GM19099 (cell line): ENCODE measurements around the gene DUS2.
A peak's percentile ranks its signal among the peaks of the same experiment; 100 is the strongest.

ENCODE experiments used
- POLR2A ChIP-seq: IDR thresholded peaks from 3 replicates; pipeline ENCODE4 v1.6.1; 2011; ENCODE audit warnings: low read depth; ENCODE audit not compliant: insufficient read length; ENCODE audit errors: extremely low read depth

Gene DUS2

GRCh38 chr16:68022728-68023537, at the start of gene DUS2, which contains the start of gene DDX28:
Gene DUS2 (plus strand): TSS chr16:68023284. CDS start chr16:68038024, 14,740 bp downstream.
Gene DDX28 (minus strand): TSS chr16:68023232. CDS start chr16:68023202, 30 bp downstream.
- peak; percentile 80 for TF ChIP-seq POLR2A

- no peak for TF ChIP-seq POLR2A
Measured at GRCh38 chr16:67975321-67976105, 47.6 kb upstream of the DUS2 start.

DNA sequence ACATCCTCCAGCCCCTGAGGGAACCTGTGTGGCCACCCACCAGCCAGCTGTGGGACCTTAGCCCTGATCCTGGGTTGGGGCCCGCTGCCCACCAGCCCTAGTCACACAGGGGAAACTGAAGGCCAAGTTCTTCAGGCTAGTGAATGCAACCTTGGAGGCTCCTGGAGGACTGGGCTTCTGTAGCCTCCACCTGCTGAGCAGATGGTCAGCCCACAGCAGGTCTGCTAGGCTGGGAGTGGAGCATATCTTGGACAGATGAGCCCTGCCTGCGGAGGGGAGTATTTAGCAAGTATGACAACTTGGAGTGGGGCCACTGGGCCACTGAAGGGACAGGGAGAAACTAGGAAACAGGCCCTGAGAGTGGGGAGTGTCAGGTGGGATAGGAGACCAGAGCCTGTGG, 46.9 kb upstream of the DUS2 start:
- TF ChIP-seq POLR2A, result no peak

GRCh38 chr16:67977005-67977404, 46.1 kb upstream of the DUS2 start:
- no peak for TF ChIP-seq POLR2A

GRCh38 chr16:67977469-67978227, 45.4 kb upstream of the DUS2 start:
- no peak for TF ChIP-seq POLR2A

- TF ChIP-seq POLR2A, result no peak
Measured at GRCh38 chr16:67979955-67980678, 43.0 kb upstream of the DUS2 start, which contains the start of gene DPEP3. Gene DPEP3 (minus strand): TSS chr16:67980499. CDS start chr16:67980380, 119 bp downstream.

GRCh38 chr16:67982011-67982696, 40.9 kb upstream of the DUS2 start:
- no peak for TF ChIP-seq POLR2A

DNA sequence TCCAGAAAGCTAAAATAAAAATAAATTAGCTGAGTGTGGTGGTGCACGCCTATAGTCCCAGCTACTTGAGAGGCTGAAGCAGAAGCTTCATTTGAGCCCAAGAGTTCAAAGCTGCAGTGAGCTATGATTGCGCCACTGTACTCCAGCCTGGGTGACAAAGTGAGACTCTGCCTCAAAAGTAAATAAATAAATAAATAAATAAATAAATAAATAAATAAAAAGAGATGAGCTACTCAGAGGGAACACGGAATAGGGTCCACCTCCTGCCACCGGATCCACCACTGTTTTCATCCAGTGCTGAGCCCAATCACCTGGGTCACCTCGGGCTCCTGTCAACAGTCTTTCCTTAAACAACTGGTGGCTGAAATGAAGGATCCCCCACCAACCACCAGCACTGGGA, 36.1 kb upstream of the DUS2 start:
- TF ChIP-seq POLR2A, result no peak

- TF ChIP-seq POLR2A, result no peak
Measured at GRCh38 chr16:67987460-67988160, 35.5 kb upstream of the DUS2 start.

GRCh38 chr16:67988675-67989074, 34.4 kb upstream of the DUS2 start:
- TF ChIP-seq POLR2A, result no peak

DNA sequence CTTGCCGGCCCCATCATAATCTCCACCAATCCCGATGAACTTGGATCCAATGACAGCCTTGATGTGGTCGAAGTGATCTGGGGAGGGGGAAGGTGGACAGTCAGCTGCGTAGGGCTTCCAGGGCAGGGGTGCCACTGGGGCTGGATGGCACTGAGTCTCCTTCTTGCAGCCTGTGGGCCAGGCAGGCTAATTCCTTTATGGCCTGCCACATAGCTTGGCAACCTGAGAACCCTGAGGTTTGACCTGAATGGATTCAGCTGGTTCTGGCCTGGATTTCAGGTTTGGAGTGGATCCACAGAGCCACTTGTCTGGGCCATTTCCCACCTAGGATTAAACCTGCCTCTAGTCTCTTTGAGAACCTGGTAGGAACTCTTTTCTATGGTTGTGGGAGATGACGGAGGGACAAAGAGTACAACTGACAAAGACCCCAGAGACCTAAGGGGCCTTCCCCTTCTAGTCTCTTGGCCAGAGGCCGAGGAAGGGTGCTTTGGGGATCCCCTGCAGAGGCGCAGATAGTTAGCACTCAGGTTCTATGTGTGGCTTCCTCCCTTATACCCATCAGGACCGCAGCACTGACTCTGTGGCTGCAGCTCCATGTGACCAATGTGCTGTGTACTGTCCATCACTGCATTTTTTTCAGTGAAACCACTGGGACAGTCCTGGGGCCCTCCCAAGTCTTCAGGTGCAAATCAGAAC, 33.6 kb upstream of the DUS2 start:
- no peak for TF ChIP-seq POLR2A

GRCh38 chr16:67990018-67990386, 33.1 kb upstream of the DUS2 start:
- no peak for TF ChIP-seq POLR2A
